ENCODE measurements around the gene ST6GALNAC2. TPM values are rescaled to one million over a fixed set of nuclear protein-coding genes. Genes with fewer than 3 reads are reported as not detected.

ST6GALNAC2 gene
- polyA plus RNA-seq (2012; ENCODE audit: low read depth, missing spikeins) = 0.13 TPM

DNA sequence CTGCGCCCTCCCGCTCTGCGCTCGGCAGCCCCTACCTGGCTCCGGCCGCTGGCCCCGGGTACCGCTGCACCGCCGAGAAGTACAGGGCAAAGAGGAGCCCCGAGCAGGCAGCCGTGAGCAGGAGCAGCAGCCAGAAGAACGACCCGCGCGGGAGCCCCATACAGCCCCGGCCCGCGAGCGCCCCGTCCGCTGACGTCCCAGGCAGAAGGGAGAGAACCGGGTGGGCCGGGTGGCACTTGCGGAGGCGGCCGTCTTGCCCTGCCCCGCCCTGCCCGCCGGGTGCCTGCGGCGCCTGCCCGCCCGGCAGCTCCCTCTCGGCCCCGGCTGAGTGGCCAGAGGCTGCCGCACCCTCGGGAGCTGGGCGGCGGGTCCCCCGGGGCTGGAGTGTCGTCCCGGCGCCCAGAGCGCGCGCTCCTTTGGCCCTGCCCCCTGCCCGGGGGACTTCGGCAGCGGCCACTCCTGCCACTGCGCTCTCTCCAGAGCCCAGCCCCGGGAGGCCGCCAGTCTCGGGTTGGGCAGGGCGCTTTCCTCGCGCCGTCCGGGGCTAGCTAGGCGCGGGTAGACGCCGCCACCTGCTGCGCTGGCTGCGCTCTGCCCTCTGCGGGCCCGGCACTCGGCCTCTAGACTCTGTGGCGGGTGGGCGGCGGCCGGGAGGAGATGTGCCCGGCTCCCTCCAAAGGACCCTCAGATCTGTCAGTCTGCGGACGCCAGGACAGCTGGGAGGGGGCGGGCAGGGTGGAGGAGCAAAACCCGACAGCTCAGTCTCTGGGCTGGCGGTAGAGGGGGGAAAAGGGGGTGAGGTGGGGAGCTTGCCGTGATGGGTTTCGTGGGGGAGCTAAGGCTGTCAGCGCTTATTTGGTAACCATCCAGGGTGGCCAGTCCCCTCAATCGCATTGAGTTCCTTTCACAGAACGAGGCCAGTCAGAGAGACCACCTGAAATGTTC lies at the start of gene ST6GALNAC2:
TSS of gene ST6GALNAC2 (minus strand) at position 212 of the 945 bp plus-strand sequence. CDS start at position 160, 52 bp downstream.
- no peak for FAIRE-seq
- no peak for TF ChIP-seq POLR2AphosphoS5 (IDR thresholded peaks at IDR 0.05; ENCODE audit: low read depth, low read length)
- TF ChIP-seq TAF1 (IDR thresholded peaks at IDR 0.05; ENCODE audit: low read depth, low read length) = no peak
- no peak for TF ChIP-seq PAX5 (IDR thresholded peaks at IDR 0.05; ENCODE audit: insufficient read depth, low read length, severe bottlenecking)
- TF ChIP-seq POLR2A (IDR thresholded peaks at IDR 0.05; ENCODE audit: low read depth, low read length) = no peak
- no peak for TF ChIP-seq POU2F2 (IDR thresholded peaks at IDR 0.05; ENCODE audit: low read depth, low read length)
- no peak for TF ChIP-seq SPI1 (IDR thresholded peaks at IDR 0.05; ENCODE audit: low read depth, low read length)
- no peak for DNase-seq (ENCODE audit: insufficient read length, low spot score)

DNA sequence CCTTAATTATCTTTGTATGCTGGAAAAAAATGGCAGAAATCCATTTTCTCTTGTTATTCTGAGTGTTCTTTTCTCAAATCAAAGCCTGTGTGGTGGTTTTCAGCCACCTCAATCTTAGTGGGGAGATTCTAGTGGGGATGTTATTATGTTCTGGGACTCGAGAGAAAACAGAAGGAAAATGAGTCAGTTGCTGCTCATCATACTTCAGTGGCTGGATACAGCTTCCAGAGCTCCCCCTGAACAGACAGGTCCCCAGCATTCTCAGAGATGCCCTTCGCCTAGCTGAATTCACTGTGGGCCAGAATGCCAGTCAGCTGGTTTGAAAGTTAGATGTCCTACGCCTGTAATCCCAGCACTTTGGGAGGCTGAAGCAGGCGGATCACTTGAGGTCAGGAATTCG lies 49.4 kb upstream of the ST6GALNAC2 start:
- FAIRE-seq = no peak
- TF ChIP-seq POU2F2 (IDR thresholded peaks at IDR 0.05; ENCODE audit: low read depth, low read length) (no peak), PAX5 (IDR thresholded peaks at IDR 0.05; ENCODE audit: insufficient read depth, low read length, severe bottlenecking) (no peak), POLR2A (IDR thresholded peaks at IDR 0.05; ENCODE audit: low read depth, low read length) (no peak), TAF1 (IDR thresholded peaks at IDR 0.05; ENCODE audit: low read depth, low read length) (no peak), SPI1 (IDR thresholded peaks at IDR 0.05; ENCODE audit: low read depth, low read length) (no peak), POLR2AphosphoS5 (IDR thresholded peaks at IDR 0.05; ENCODE audit: low read depth, low read length) (no peak)

GRCh38 chr17:76633628-76634328 lies 48.1 kb upstream of the ST6GALNAC2 start:
- TF ChIP-seq POLR2AphosphoS5 (IDR thresholded peaks at IDR 0.05; ENCODE audit: low read depth, low read length) = no peak
- TF ChIP-seq POU2F2 (IDR thresholded peaks at IDR 0.05; ENCODE audit: low read depth, low read length) = no peak
- no peak for TF ChIP-seq SPI1 (IDR thresholded peaks at IDR 0.05; ENCODE audit: low read depth, low read length)
- no peak for TF ChIP-seq POLR2A (IDR thresholded peaks at IDR 0.05; ENCODE audit: low read depth, low read length)
- no peak for TF ChIP-seq TAF1 (IDR thresholded peaks at IDR 0.05; ENCODE audit: low read depth, low read length)
- no peak for TF ChIP-seq PAX5 (IDR thresholded peaks at IDR 0.05; ENCODE audit: insufficient read depth, low read length, severe bottlenecking)
- FAIRE-seq = no peak

More for the DNA sequence above, 49.4 kb upstream of the ST6GALNAC2 start:
- no peak for DNase-seq (ENCODE audit: insufficient read length, low spot score)

DNA sequence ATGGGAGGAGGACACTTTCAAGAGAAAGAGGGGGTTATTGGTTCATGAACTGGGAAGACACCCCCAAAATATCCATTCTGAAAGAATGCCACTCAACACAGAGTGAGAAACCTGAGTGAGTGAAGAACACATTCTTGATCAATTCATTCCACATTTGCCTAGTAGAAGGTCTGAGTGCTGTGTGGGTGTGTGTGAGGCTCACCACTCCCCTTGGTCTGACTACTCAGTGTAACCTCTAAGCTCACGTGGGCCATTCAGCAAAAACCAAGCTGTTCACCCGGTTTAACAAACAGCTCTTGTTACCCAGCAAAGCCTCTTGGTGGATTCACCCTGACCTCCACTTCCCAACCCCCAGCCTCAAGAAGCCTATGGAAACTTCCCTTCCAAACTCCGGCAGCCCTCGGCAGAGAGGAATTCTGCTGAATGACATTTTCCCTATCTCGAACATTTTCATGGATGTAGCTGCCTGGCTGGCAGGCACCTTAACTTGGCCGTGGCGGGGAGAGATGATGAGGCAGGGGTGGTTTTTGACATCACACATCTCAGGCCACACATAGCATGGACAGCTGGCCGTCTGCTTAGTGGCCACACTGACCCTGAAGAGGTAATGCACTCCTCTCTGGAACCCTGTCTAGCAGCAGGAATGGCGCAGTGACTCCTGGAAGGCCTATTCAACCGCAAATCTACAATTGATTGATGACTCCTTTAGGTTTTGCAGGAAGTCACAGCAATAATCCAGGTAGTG lies 46.3 kb upstream of the ST6GALNAC2 start:
- DNase-seq (ENCODE audit: insufficient read length, low spot score) (no peak), FAIRE-seq (peak; percentile 61)
- no peak for TF ChIP-seq POLR2AphosphoS5 (IDR thresholded peaks at IDR 0.05; ENCODE audit: low read depth, low read length)
- no peak for TF ChIP-seq POLR2A (IDR thresholded peaks at IDR 0.05; ENCODE audit: low read depth, low read length)
- TF ChIP-seq SPI1 (IDR thresholded peaks at IDR 0.05; ENCODE audit: low read depth, low read length) = no peak

More at GRCh38 chr17:76633628-76634328, 48.1 kb upstream of the ST6GALNAC2 start:
- DNase-seq (ENCODE audit: insufficient read length, low spot score) = no peak

GRCh38 chr17:76630151-76630550 lies 44.5 kb upstream of the ST6GALNAC2 start:
- no peak for FAIRE-seq
- no peak for DNase-seq (ENCODE audit: insufficient read length, low spot score)
- TF ChIP-seq SPI1 (IDR thresholded peaks at IDR 0.05; ENCODE audit: low read depth, low read length) (no peak), POLR2AphosphoS5 (IDR thresholded peaks at IDR 0.05; ENCODE audit: low read depth, low read length) (no peak), POU2F2 (IDR thresholded peaks at IDR 0.05; ENCODE audit: low read depth, low read length) (no peak), PAX5 (IDR thresholded peaks at IDR 0.05; ENCODE audit: insufficient read depth, low read length, severe bottlenecking) (no peak), POLR2A (IDR thresholded peaks at IDR 0.05; ENCODE audit: low read depth, low read length) (no peak), TAF1 (IDR thresholded peaks at IDR 0.05; ENCODE audit: low read depth, low read length) (no peak)

DNA sequence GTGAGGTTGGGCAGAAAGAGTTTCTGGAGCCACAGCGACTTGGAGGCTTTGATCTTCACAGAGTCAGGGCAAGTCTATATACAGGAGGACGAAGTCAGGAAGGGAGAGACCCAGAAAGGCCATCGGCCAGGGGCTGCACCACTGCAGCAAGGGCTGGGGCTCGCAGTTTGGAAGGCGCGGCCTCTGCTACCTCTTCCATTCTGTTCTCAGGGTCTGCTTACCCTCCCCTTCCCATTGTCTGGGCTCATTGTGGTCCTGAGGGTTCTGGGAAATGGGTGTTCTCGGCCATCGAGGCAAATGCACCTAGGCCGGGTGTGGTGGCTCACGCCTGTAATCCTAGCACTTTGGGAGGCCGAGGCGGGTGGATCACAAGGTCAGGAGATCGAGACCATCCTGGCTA lies 41.9 kb upstream of the ST6GALNAC2 start:
- DNase-seq (ENCODE audit: insufficient read length, low spot score) (no peak), FAIRE-seq (no peak)
- TF ChIP-seq POLR2AphosphoS5 (IDR thresholded peaks at IDR 0.05; ENCODE audit: low read depth, low read length) (no peak), POLR2A (IDR thresholded peaks at IDR 0.05; ENCODE audit: low read depth, low read length) (no peak), POU2F2 (IDR thresholded peaks at IDR 0.05; ENCODE audit: low read depth, low read length) (no peak), TAF1 (IDR thresholded peaks at IDR 0.05; ENCODE audit: low read depth, low read length) (no peak), PAX5 (IDR thresholded peaks at IDR 0.05; ENCODE audit: insufficient read depth, low read length, severe bottlenecking) (no peak), SPI1 (IDR thresholded peaks at IDR 0.05; ENCODE audit: low read depth, low read length) (no peak)

DNA sequence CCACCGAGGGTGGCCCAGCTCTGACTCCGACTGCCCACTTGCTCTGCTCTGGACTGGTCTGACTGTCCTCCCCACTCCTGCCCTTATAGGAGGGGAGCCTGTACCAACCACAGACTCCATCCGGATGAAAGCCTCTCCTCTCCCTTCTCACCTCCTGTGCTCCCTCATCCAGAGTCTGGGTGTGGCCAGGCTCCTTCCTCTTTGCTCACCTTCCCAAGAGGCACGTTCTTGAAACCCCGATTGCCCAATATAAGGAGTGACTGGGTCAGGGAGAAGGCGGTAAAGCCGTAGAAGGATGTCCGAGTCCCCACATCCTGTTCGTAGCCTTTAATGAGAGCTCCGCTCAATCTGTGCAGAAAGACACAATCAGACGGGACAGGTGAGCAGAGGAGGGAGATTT lies 40.8 kb upstream of the ST6GALNAC2 start:
- FAIRE-seq (no peak), DNase-seq (ENCODE audit: insufficient read length, low spot score) (no peak)
- no peak for TF ChIP-seq POU2F2 (IDR thresholded peaks at IDR 0.05; ENCODE audit: low read depth, low read length)
- TF ChIP-seq POLR2AphosphoS5 (IDR thresholded peaks at IDR 0.05; ENCODE audit: low read depth, low read length) = no peak
- no peak for TF ChIP-seq SPI1 (IDR thresholded peaks at IDR 0.05; ENCODE audit: low read depth, low read length)
- TF ChIP-seq POLR2A (IDR thresholded peaks at IDR 0.05; ENCODE audit: low read depth, low read length) = no peak
- no peak for TF ChIP-seq TAF1 (IDR thresholded peaks at IDR 0.05; ENCODE audit: low read depth, low read length)
- TF ChIP-seq PAX5 (IDR thresholded peaks at IDR 0.05; ENCODE audit: insufficient read depth, low read length, severe bottlenecking) = no peak

DNA sequence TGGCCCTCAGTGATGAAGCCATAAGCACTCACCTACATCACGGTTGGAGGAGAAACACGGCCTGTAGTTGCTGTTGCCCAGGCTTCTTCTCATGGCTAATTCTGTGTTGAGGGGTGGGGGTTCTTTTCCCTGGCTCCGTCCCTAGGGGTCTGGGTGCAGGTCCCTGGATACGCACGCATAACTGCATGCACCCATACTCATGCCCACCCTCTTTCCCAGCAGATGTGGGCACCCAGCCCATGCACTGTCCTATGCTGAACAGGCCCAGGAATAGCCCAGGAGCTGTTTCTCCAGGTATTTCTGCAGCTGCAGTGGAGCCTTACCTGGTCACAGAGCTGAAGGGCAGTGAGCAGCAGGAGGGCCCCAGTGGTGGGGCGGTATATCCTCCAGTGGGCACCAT lies 39.8 kb upstream of the ST6GALNAC2 start:
- no peak for DNase-seq (ENCODE audit: insufficient read length, low spot score)
- TF ChIP-seq PAX5 (IDR thresholded peaks at IDR 0.05; ENCODE audit: insufficient read depth, low read length, severe bottlenecking) = no peak
- no peak for FAIRE-seq
